ENCODE results near the gene DUSP28. TPM values are rescaled to one million over a fixed set of nuclear protein-coding genes. Genes with fewer than 3 reads are reported as not detected.
A peak's percentile ranks its signal among the peaks of the same experiment; 100 is the strongest.

The DUSP28 gene
- polyA plus RNA-seq, 1 donor: 6.6 TPM

- Histone ChIP-seq H3K4me3 (ENCODE audit: low read length) (no peak overlapping the region), H3K4me1 (ENCODE audit: control insufficient read depth, insufficient read depth, low read length) (peaks cover 24% of the 10 kb centered on the region), H3K27ac (ENCODE audit: low read length) (no peak overlapping the region), H3K27me3 (ENCODE audit: control insufficient read depth, insufficient read depth, low read length) (no peaks in the 10 kb centered on the region), H3K36me3 (ENCODE audit: control insufficient read depth, insufficient read depth, low read length) (peaks cover 57% of the 10 kb centered on the region), H3K9me3 (ENCODE audit: control insufficient read depth, low read depth, low read length) (no peaks in the 10 kb centered on the region)
- DNase-seq: no peak
- WGBS (ENCODE audit: insufficient coverage, low lambda C conversion rate): no CpG with 5 or more reads among the region's 37 CpGs
Observed at GRCh38 chr2:240573516-240574385, 13.6 kb downstream of the DUSP28 start.

DNA sequence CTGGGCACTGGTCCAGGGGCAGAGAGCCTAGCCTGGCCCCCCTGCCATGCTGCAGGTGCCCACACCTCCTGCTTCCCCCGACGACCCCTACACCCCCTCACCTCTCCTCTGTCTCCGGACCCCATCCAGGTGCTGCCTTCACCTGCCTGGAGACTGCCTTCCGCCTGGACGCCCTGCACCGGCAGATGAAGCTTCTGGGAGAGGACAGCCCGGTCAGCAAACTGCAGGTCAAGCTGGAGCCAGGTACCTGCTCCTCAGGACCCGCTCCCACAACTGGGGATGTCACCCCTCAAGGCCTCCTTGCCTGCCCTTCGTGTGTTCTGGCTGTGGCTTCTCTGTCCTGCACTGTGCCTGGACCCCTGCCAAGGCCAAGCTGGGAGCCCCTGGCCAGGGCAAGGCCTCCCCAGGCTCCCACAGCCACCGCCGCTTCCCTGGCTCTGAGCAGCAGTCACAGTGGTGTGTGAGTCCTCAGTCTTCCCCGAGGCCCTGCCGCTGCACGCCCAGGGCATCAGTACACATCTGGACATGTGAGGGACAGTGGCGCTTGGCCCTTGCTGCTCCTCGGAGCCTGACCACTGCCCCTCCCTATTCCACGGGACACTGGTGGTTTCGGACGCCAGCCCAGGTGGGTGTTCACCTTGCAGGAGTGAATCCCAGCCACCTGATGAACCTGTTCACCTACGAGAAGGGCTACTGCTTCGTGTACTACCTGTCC is 14.4 kb downstream of the DUSP28 start:
- Histone ChIP-seq H3K4me3 (ENCODE audit: low read length) (no peak overlapping the region), H3K27ac (ENCODE audit: low read length) (no peak overlapping the region), H3K36me3 (ENCODE audit: control insufficient read depth, insufficient read depth, low read length) (peaks cover 62% of the 10 kb centered on the region), H3K4me1 (ENCODE audit: control insufficient read depth, insufficient read depth, low read length) (peaks cover 26% of the 10 kb centered on the region), H3K9me3 (ENCODE audit: control insufficient read depth, low read depth, low read length) (no peaks in the 10 kb centered on the region), H3K27me3 (ENCODE audit: control insufficient read depth, insufficient read depth, low read length) (no peaks in the 10 kb centered on the region)
- no peak for DNase-seq
- WGBS (ENCODE audit: insufficient coverage, low lambda C conversion rate): no CpG with 5 or more reads among the region's 21 CpGs

DNA sequence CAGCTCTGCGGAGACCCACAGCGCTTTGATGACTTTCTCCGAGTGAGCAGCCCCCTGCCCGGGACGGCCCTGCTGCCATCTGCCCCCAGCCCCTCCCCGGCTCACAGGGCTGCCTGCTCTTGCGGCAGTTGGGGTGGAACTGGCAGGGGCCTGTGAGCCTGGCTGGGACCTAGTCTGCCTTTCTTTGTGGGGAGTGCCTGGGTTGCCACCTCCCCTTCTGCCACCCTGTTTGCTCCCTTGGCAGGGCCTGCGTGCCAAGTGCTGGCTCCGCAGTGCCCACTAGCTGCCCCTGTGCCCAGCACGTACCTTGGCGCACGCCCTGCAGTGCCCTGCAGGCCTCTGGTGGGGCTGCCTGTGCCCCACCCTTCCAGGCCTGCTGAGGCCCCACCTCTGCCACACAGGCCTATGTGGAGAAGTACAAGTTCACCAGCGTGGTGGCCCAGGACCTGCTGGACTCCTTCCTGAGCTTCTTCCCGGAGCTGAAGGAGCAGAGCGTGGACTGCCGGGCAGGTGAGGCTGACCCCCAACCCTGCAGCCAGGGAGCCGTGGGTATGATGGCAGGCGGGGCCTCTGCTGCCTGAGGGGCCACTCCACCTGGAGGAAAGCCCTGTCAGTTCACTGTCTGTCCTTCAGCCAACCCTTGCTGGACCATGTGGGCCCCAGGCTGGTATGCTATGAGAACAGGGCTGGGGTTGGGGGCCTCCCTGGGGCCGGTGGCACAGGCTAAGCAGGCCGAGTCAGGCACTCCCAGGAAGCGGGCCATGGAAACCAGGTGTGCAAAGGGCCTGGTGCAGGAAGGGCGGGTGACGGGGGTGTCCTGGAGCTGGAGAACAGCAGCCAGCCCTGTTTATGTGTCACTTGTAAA is 15.2 kb downstream of the DUSP28 start:
- no peak overlapping the region for H3K27ac ChIP-seq (ENCODE audit: low read length)
- peaks cover 62% of the 10 kb centered on the region for H3K36me3 ChIP-seq (ENCODE audit: control insufficient read depth, insufficient read depth, low read length)
- DNase-seq: peak in 1 of 2 donors; percentile 35
- H3K4me1 ChIP-seq (ENCODE audit: control insufficient read depth, insufficient read depth, low read length): peaks cover 23% of the 10 kb centered on the region
- H3K9me3 ChIP-seq (ENCODE audit: control insufficient read depth, low read depth, low read length): no peaks in the 10 kb centered on the region
- WGBS (ENCODE audit: insufficient coverage, low lambda C conversion rate): no CpG with 5 or more reads among the region's 23 CpGs
- no peaks in the 10 kb centered on the region for H3K27me3 ChIP-seq (ENCODE audit: control insufficient read depth, insufficient read depth, low read length)
- no peak overlapping the region for H3K4me3 ChIP-seq (ENCODE audit: low read length)

- DNase-seq: no peak
- WGBS (ENCODE audit: insufficient coverage, low lambda C conversion rate): no CpG with 5 or more reads among the region's 6 CpGs
- H3K27ac ChIP-seq (ENCODE audit: low read length): no peak overlapping the region
- no peaks in the 10 kb centered on the region for H3K9me3 ChIP-seq (ENCODE audit: control insufficient read depth, low read depth, low read length)
- H3K4me3 ChIP-seq (ENCODE audit: low read length): no peak overlapping the region
- H3K27me3 ChIP-seq (ENCODE audit: control insufficient read depth, insufficient read depth, low read length): no peaks in the 10 kb centered on the region
- H3K4me1 ChIP-seq (ENCODE audit: control insufficient read depth, insufficient read depth, low read length): peaks cover 28% of the 10 kb centered on the region
- peaks cover 62% of the 10 kb centered on the region for H3K36me3 ChIP-seq (ENCODE audit: control insufficient read depth, insufficient read depth, low read length)
Observed at GRCh38 chr2:240576036-240576435, 15.9 kb downstream of the DUSP28 start.

GRCh38 chr2:240576436-240577205 is 16.5 kb downstream of the DUSP28 start:
- Histone ChIP-seq H3K27me3 (ENCODE audit: control insufficient read depth, insufficient read depth, low read length) (no peaks in the 10 kb centered on the region), H3K9me3 (ENCODE audit: control insufficient read depth, low read depth, low read length) (peaks cover 3% of the 10 kb centered on the region), H3K4me1 (ENCODE audit: control insufficient read depth, insufficient read depth, low read length) (peaks cover 28% of the 10 kb centered on the region), H3K4me3 (ENCODE audit: low read length) (no peak overlapping the region), H3K27ac (ENCODE audit: low read length) (no peak overlapping the region), H3K36me3 (ENCODE audit: control insufficient read depth, insufficient read depth, low read length) (peaks cover 62% of the 10 kb centered on the region)
- no CpG with 5 or more reads among the region's 32 CpGs for WGBS (ENCODE audit: insufficient coverage, low lambda C conversion rate)
- no peak for DNase-seq

DNA sequence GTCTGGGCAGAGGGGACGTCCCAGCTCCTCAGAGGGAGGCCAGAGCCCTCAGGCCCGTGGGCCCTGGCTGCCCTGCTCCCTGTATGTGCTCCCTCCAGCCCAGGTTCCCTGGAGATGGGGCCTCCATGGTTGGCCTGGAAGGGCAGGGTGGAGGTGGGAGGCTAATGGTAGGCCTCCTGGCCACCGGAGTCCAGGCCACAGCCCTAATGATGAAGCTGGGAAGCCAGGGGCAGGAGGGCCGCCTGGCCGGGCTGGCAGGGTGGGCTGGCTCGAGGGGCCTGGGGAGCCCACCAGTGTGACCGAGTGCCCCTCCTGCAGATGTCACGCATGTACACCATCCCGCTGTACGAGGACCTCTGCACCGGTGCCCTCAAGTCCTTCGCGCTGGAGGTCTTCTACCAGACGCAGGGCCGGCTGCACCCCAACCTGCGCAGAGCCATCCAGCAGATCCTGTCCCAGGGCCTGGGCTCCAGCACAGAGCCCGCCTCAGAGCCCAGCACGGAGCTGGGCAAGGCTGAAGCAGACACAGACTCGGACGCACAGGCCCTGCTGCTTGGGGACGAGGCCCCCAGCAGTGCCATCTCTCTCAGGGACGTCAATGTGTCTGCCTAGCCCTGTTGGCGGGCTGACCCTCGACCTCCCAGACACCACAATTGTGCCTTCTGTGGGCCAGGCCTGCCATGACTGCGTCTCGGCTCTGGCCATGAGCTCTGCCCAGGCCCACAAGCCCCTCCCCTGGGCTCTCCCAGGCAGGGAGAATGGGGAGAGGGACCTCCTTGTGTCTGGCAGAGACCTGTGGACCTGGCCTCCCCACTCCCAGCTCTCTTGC is 17.3 kb downstream of the DUSP28 start:
- no peak for DNase-seq
- Histone ChIP-seq H3K36me3 (ENCODE audit: control insufficient read depth, insufficient read depth, low read length) (peaks cover 60% of the 10 kb centered on the region), H3K27ac (ENCODE audit: low read length) (no peak overlapping the region), H3K9me3 (ENCODE audit: control insufficient read depth, low read depth, low read length) (peaks cover 3% of the 10 kb centered on the region), H3K4me1 (ENCODE audit: control insufficient read depth, insufficient read depth, low read length) (peaks cover 28% of the 10 kb centered on the region), H3K27me3 (ENCODE audit: control insufficient read depth, insufficient read depth, low read length) (no peaks in the 10 kb centered on the region), H3K4me3 (ENCODE audit: low read length) (no peak overlapping the region)
- WGBS (ENCODE audit: insufficient coverage, low lambda C conversion rate): no CpG with 5 or more reads among the region's 26 CpGs

DNA sequence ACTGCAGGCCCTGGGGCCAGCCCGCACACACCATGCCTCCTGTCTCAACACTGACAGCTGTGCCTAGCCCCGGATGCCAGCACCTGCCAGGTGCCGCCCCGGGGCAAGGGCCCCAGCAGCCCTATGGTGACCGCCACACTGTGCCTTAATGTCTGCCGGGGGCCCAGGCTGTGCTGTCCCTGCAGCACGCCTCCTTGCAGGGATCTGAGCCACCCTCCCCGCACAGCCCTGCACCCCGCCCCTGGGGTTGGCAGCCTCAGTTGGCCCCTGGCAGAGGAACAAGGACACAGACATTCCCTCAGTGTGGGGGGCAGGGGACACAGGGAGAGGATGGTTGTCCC is 17.9 kb downstream of the DUSP28 start:
- WGBS (ENCODE audit: insufficient coverage, low lambda C conversion rate): no CpG with 5 or more reads among the region's 9 CpGs
- Histone ChIP-seq H3K27ac (ENCODE audit: low read length) (peak overlapping the region; percentile 88), H3K4me1 (ENCODE audit: control insufficient read depth, insufficient read depth, low read length) (peaks cover 28% of the 10 kb centered on the region), H3K27me3 (ENCODE audit: control insufficient read depth, insufficient read depth, low read length) (no peaks in the 10 kb centered on the region), H3K36me3 (ENCODE audit: control insufficient read depth, insufficient read depth, low read length) (peaks cover 56% of the 10 kb centered on the region), H3K9me3 (ENCODE audit: control insufficient read depth, low read depth, low read length) (peaks cover 3% of the 10 kb centered on the region), H3K4me3 (ENCODE audit: low read length) (no peak overlapping the region)
- no peak for DNase-seq

GRCh38 chr2:240578488-240578887 is 18.3 kb downstream of the DUSP28 start:
- peaks cover 3% of the 10 kb centered on the region for H3K9me3 ChIP-seq (ENCODE audit: control insufficient read depth, low read depth, low read length)
- H3K36me3 ChIP-seq (ENCODE audit: control insufficient read depth, insufficient read depth, low read length): peaks cover 52% of the 10 kb centered on the region
- no CpG with 5 or more reads among the region's 8 CpGs for WGBS (ENCODE audit: insufficient coverage, low lambda C conversion rate)
- H3K27ac ChIP-seq (ENCODE audit: low read length): peak overlapping the region; percentile 88
- H3K4me3 ChIP-seq (ENCODE audit: low read length): no peak overlapping the region
- H3K4me1 ChIP-seq (ENCODE audit: control insufficient read depth, insufficient read depth, low read length): peaks cover 28% of the 10 kb centered on the region
- DNase-seq: no peak
- no peaks in the 10 kb centered on the region for H3K27me3 ChIP-seq (ENCODE audit: control insufficient read depth, insufficient read depth, low read length)

DNA sequence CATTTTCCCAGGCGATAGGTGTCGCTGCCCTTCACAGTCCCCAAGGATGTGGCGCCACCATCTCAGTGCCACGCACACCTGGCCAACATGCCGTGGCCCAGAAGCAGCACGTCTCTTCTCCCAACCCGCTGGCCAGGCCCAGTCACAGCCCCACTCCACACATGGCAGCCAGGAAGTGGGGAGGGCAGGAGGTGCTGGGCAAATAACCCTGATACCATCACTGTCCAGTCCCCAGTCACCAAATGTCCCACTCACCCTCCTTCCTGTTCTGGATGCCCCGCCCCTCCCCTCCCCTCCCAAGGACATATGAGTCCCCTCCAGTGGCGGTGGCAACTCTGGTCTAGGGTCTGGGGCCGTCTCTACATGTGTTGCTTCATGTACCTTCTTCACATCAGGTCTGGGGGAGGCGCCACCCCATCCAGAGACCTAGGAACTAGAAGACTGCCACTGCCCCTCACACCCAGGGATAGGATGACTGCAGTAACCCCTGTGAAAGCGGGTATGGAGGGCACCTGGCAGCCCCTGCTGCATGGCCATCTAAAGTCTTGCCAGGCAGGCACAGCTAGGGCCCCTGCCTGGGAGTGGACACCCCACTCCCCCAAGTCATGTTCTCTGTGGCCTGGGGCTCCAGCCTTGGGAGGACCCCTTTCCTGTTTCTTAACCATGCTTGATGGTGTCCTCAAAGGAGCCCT is 19.1 kb downstream of the DUSP28 start:
- Histone ChIP-seq H3K9me3 (ENCODE audit: control insufficient read depth, low read depth, low read length) (peaks cover 3% of the 10 kb centered on the region), H3K27ac (ENCODE audit: low read length) (peak overlapping the region; percentile 88), H3K4me1 (ENCODE audit: control insufficient read depth, insufficient read depth, low read length) (peaks cover 28% of the 10 kb centered on the region), H3K27me3 (ENCODE audit: control insufficient read depth, insufficient read depth, low read length) (no peaks in the 10 kb centered on the region), H3K36me3 (ENCODE audit: control insufficient read depth, insufficient read depth, low read length) (peaks cover 50% of the 10 kb centered on the region), H3K4me3 (ENCODE audit: low read length) (no peak overlapping the region)
- no peak for DNase-seq
- WGBS (ENCODE audit: insufficient coverage, low lambda C conversion rate): no CpG with 5 or more reads among the region's 12 CpGs

All from large intestine (tissue), 3 donors.